Fibroblast of pulmonary artery (primary cell): Measurements from ENCODE around the gene USP25.

ENCODE experiments used
- DNase-seq: peaks from one replicate; pipeline ENCODE4 v3.0.0-alpha.2; 2010; ENCODE audit warnings: low read depth
- H3K4me3 ChIP-seq: replicated peaks from 2 replicates; pipeline ENCODE4 v1.5.1; 2011; ENCODE audit warnings: low read depth, mild to moderate bottlenecking, control low read depth, low read length, moderate library complexity
- TF ChIP-seq, protein P1 (sequence below): IDR thresholded peaks from 2 replicates; pipeline ENCODE4 v1.5.1; 2011; ENCODE audit warnings: mild to moderate bottlenecking, control low read depth, low read length, inconsistent platforms; ENCODE audit errors: missing control alignments

USP25 gene

DNA sequence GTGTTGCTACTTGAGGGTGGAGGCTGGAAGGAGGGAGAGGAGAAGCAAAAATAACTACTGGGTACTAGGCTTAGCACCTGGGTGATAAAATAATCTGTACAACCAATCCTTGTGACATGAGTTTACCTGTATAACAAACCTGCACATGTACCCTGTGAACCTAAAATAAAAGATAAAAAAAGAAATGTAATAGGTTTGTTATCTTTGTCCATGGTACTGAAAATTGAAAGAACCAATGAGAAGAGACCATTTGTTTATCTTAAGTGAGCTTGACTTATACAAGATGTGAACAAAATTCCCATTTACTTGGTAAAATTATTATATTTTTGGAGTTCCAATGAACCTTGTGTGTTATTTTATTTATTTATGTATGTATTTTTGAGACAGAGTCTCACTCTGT lies 11.1 kb upstream of the USP25 start:
- no peak for DNase-seq
- TF ChIP-seq, protein P1, sequence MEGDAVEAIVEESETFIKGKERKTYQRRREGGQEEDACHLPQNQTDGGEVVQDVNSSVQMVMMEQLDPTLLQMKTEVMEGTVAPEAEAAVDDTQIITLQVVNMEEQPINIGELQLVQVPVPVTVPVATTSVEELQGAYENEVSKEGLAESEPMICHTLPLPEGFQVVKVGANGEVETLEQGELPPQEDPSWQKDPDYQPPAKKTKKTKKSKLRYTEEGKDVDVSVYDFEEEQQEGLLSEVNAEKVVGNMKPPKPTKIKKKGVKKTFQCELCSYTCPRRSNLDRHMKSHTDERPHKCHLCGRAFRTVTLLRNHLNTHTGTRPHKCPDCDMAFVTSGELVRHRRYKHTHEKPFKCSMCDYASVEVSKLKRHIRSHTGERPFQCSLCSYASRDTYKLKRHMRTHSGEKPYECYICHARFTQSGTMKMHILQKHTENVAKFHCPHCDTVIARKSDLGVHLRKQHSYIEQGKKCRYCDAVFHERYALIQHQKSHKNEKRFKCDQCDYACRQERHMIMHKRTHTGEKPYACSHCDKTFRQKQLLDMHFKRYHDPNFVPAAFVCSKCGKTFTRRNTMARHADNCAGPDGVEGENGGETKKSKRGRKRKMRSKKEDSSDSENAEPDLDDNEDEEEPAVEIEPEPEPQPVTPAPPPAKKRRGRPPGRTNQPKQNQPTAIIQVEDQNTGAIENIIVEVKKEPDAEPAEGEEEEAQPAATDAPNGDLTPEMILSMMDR, result no peak
- H3K4me3 ChIP-seq, result no peak overlapping the region

GRCh38 chr21:15719976-15720375 lies 9.8 kb upstream of the USP25 start:
- TF ChIP-seq, protein P1, result no peak
- no peak for DNase-seq

DNA sequence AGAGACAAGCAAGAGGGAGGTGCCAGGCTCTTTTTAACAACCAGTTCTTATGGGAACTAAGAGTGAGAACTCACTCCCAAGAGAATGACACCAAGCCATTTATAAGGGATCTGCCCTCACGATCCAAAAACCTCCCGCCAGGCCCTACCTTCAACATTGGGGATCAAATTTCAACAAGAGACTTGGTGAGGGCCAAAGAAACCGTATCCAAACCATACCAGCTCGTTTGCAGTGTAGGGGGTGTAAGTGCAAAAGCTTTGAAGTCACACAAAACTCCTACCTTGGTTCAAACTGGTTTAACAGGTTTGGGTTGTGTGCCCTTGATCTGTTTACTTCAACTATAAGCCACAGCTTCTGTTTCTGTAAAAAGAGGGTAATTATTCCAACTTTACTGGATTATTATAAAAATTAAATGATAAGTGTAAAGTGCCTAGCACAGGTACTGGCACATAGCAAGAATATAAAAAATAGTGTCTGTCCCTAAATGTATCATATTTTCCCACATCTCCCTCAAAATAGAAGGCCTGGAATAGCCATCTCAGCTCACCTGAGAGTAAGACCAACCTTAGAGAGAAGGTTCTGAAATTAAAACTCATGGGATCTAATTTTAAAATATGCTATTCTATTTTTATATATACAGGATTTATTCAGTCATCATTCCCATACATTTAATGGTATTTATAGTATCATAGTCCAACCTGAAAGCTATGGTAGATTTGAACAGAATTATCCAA lies 7.0 kb upstream of the USP25 start:
- DNase-seq, result no peak
- TF ChIP-seq, protein P1, result no peak
- no peak overlapping the region for H3K4me3 ChIP-seq

More at GRCh38 chr21:15719976-15720375, 9.8 kb upstream of the USP25 start:
- no peak overlapping the region for H3K4me3 ChIP-seq

DNA sequence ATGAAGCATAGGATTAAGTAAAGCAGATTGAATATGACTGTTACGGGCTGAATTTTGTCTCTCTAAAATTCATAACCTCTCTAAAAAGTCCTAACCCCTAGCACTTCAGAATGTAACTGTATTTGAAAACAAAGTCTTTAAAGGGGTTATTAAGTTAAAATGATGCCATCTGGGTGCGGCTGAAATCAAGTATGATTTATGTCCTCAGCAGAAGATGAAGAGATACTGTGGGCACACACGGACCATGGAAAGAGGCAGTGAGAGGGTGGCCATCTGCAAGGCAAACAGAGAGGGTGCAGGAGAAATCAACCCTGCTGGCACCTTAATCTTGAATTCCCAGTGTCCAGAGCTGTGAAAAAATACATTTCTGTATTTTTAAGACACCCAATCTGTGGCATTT lies 3.8 kb upstream of the USP25 start:
- TF ChIP-seq, protein P1, result no peak
- DNase-seq, result no peak

DNA sequence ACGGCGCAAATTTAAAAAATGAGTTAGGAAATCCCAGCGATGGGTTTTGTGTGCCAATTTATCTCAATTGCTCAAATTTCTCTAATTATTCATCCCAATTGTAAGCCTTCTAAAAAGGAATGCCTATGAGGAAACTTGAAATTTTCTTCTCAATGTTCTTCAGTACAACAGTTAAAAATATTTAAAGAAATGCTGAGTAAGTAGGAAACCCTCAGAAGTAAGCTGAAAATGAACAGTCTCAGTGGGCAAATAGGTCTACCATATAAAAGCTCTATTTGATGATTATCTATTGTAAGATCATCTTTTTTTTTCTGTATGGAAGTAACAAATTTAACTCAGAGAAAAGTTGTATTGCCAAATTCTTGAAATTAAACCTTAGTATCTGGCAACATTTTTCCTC lies 1.7 kb upstream of the USP25 start:
- TF ChIP-seq, protein P1, result no peak

More for the DNA sequence above, 3.8 kb upstream of the USP25 start:
- H3K4me3 ChIP-seq, result no peak overlapping the region

DNA sequence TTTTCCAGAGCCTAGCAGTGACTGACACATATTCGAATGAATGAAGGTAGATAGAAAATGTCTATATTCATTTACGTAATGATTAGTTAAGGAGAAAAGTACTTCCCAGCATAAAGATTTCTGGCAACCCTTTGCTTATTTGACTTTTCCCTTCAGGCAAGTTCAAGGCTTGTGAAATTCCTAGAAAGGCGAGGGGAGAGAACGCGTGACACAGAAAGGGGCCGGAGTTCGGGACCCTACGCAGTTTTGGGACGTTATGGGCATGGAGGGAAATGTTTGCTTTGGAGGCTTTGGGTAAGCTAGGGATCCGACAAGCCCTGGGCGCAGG lies 472 bp upstream of the USP25 start:
- peak overlapping the region; percentile 90 for H3K4me3 ChIP-seq
- no peak for DNase-seq
- TF ChIP-seq, protein P1, result no peak

More for the DNA sequence above, 1.7 kb upstream of the USP25 start:
- H3K4me3 ChIP-seq, result no peak overlapping the region
- no peak for DNase-seq

GRCh38 chr21:15730484-15731242 lies 881 bp downstream of the USP25 start:
- peak overlapping the region; percentile 90 for H3K4me3 ChIP-seq
- DNase-seq, result peak; percentile 22
- TF ChIP-seq, protein P1, result no peak
